Stimulated activated effector memory CD8-positive, alpha-beta T cell treated with anti-CD3 and anti-CD28 coated beads, Interleukin-12 subunit alpha, Interleukin-12 subunit beta, amount 100 ng/mL, for 72 hours (primary cell): ENCODE results near the gene AGER.
"Not testable (repeated sequence)": the region's sequence is repeated elsewhere in the genome, so short reads cannot be mapped to it uniquely, and the experiment has no call there.

Experiments
- ATAC-seq: fragments of 150-1000 bp; cut with Tn5 transposase; 2 replicates; pipeline ENCODE4 v1.10.0; 2021
- DNase-seq, 2 donors: peaks; one replicate each; pipeline ENCODE4 v3.0.0; 2021 to 2022; ENCODE audit warnings: low spot score in 2 of 2
- H3K27ac Mint-ChIP-seq: one replicate; pipeline ENCODE4 v1.8.0; 2022; ENCODE audit warnings: mild to moderate bottlenecking, mixed read lengths
- H3K36me3 Mint-ChIP-seq: one replicate; pipeline ENCODE4 v1.8.0; 2022; ENCODE audit warnings: mild to moderate bottlenecking, mixed read lengths
- H3K4me1 Mint-ChIP-seq: one replicate; pipeline ENCODE4 v1.8.0; 2022; ENCODE audit warnings: mixed read lengths
- H3K4me3 Mint-ChIP-seq: one replicate; pipeline ENCODE4 v1.8.0; 2022; ENCODE audit warnings: mild to moderate bottlenecking, mixed read lengths
- H3K9me3 Mint-ChIP-seq: one replicate; pipeline ENCODE4 v1.8.0; 2022; ENCODE audit warnings: mixed read lengths

AGER gene

DNA sequence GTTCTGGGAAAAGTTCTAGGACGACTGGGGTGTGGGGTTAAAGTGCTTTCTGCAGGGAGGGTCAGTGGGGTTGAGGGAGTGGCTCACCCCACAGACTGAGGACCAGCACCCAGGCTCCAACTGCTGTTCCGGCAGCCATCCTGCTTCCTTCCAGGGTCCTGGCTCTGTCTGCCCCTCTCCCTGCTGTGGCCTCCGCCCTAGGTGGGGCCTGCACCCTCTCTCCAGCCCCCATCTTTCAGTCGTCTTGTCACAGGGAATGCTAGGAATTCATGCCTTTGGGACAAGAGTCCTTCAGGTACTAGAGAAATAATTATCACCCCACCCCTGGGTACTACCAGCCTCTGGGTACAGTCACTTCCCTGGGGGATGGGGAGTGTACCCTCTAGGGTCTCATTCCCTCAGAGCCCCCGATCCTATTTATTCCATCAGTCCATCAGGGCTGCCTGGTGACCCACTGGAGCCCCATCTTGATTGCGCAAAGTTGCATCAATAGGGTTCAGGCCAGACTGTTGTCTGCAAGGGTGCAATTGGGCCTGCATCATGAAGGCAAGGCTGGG is at the start of gene AGER:
Gene AGER (minus strand): TSS at position 170 of the 557 bp plus-strand sequence. CDS start 31 bp downstream, at position 139.
- no peak for ATAC-seq
- peaks cover 98% of the 10 kb centered on the region for H3K36me3 Mint-ChIP-seq
- DNase-seq, result no peak
- H3K27ac Mint-ChIP-seq, result peak within 1 kb of the TSS; percentile 99
- peaks cover 83% of the 10 kb centered on the region for H3K4me1 Mint-ChIP-seq
- H3K4me3 Mint-ChIP-seq, result no peak within 1 kb of the TSS
- H3K9me3 Mint-ChIP-seq, result no peaks in the 10 kb centered on the region

DNA sequence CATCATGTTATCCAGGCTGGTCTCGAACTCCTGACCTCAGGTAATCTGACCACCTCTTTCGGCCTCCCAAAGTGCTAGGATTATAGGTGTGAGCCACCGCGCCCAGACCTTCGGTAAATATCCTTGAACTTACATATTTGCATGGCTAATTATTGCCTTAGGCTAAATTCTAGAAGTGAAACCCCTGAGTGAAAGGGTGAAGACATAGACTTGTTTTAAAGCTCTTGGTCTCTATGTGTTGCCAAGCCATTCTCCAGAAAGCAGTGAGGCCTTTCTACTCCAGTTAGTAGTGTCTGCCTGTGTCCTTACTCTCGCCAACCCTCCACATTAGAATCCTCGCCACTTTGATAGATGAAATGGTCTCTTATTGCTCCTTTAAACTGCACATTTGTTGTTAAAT is 42.4 kb upstream of the AGER start:
- Mint-ChIP-seq H3K4me1 (peaks cover 7% of the 10 kb centered on the region), H3K27ac (no peak overlapping the region), H3K4me3 (no peak overlapping the region), H3K36me3 (no peaks in the 10 kb centered on the region), H3K9me3 (no peaks in the 10 kb centered on the region)
- ATAC-seq (no peak), DNase-seq (no peak)

DNA sequence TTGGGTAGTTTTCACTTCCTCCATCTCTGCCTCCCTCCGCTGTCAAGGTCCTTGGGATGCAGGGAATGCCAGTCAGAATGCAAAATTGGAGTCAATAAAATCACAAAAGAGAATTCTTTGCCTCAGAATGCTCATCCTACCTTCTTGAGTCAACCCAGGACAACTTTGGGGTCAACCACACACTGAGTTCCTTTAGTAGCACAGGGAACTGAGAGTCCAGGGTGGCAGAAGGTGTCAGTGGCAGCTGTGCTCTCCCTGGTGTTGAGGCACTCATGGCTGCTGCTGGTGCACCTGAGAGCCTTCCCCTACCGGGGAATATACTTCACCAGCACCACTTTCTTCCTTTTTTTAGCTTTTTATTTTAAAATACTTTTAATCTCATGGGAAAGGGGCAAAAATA is 40.6 kb upstream of the AGER start:
- Mint-ChIP-seq H3K4me3 (no peak overlapping the region), H3K27ac (no peak overlapping the region), H3K4me1 (peaks cover 7% of the 10 kb centered on the region), H3K9me3 (no peaks in the 10 kb centered on the region), H3K36me3 (no peaks in the 10 kb centered on the region)
- DNase-seq (no peak), ATAC-seq (no peak)

DNA sequence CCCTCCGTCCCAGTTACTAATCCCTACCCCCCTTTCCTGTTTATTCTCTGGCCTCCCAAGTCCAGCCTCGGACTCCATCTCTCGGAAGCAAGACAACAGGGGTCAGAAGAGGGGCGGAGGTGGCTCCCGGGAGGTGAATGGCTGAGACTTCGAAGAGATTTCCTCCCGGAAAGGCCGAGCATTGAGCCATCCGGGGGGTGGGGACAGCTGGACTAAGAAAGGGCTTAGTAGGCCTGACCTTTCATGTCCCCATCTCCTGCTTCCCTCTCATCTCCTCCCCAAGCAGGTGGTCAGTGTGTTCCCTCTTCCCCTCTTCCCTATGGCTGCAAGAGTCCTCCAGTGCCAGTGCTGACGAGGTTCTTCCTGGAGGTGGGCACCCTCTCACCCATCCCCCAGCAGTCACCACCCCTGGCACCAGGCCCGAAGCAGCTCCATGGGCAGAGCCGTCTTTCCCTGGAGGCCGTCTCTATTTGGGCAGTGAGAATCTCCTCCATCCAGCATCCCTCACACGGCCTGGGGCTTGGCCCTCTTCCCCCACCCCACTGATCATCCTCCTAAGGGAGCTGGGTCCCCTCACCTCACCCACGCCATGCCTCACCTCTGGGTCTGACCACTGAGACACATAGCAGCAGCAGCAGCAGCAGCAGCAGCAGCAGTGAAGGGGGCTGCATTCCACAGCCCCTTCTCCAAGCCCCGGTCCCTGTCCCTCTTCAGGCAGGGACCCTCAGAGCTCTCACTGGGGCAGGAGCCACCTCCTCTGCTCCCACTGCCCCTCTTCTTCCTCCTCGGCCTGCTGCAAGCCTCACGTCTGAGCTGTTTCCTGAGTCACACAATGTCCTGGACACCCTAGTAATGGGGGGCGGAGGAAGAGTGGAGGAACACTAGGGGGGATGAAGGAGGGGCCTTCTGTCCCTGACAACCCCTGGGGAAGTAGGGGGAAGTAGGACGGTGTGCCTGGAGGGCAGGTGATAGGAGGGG is 39.5 kb upstream of the AGER start, which contains the start of gene NOTCH4:
Gene NOTCH4 (minus strand): TSS at position 810 of the 978 bp plus-strand sequence. CDS start 139 bp downstream, at position 671.
- H3K9me3 Mint-ChIP-seq, result no peaks in the 10 kb centered on the region
- H3K27ac Mint-ChIP-seq, result peak within 1 kb of the TSS; percentile 82
- DNase-seq, result no peak
- H3K4me3 Mint-ChIP-seq, result no peak within 1 kb of the TSS
- H3K36me3 Mint-ChIP-seq, result no peaks in the 10 kb centered on the region
- H3K4me1 Mint-ChIP-seq, result peaks cover 7% of the 10 kb centered on the region
- ATAC-seq, result no peak

DNA sequence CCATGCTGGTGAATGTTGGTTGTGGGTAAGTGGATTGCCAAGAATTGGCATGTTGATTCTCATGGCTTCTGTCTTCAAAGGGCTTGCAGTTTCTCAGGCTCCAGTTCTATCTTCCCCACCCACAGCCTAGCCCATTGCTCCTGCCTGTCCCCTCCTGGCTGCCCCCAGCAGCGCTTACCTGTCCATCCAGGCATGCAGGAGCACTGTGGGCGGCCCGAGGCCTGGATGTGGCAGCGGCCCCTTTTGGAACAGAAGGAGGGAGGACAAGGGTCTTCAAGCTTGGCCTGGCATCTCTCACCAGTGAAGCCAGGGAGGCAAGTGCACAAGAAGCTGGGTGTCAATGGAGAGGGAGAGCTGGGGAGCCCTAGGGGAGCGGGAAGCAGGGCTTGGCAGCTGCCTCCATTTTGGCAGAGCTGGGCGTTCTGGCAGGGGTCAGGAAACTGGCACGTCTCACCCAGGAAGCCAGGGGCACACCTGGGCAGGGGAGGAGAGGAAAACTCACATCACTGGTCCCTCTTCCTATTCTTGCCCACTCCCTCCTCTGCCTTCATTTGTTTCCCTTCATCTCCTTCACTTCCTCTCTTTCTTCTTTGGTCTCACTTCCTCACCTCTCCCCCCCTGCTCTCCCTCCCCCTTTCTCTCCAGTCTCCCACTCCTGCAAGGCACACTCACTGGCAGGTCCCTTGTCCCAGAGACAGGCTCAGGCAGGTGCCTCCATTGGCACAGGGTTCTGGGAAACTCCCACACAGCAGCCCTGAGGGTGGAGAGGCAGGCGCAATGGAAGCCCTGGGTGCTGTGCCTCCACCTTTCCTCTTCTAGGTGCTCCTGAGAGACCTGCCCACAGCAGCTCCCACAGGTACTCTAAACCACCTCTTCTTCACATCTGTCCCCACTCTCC is 38.5 kb upstream of the AGER start:
- H3K36me3 Mint-ChIP-seq, result no peaks in the 10 kb centered on the region
- H3K4me3 Mint-ChIP-seq, result no peak overlapping the region
- ATAC-seq, result no peak
- peaks cover 7% of the 10 kb centered on the region for H3K4me1 Mint-ChIP-seq
- no peak overlapping the region for H3K27ac Mint-ChIP-seq
- DNase-seq, result no peak
- H3K9me3 Mint-ChIP-seq, result no peaks in the 10 kb centered on the region

DNA sequence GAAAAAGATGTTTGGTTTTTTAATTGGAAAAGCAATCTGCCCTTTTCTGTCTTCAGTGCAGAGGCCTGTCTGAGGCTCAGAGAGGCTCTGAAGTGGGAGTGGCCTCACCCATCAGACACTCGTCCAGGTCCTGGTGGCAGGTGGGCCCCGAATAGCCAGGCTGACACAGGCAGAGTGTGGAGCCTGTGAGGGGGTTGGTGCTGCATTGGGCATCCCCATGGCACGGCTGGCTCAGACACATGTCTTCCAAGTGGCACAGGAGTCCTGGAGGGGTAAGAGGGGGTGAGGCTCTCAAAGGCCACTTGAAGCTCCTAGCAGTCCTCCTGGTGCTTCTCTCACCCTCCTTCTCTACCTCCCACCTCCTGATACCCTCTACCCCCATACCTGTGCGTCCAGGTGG is 36.0 kb upstream of the AGER start:
- ATAC-seq (no peak), DNase-seq (no peak)
- Mint-ChIP-seq H3K4me3 (no peak overlapping the region), H3K9me3 (no peaks in the 10 kb centered on the region), H3K4me1 (peaks cover 7% of the 10 kb centered on the region), H3K27ac (peak overlapping the region; percentile 58), H3K36me3 (no peaks in the 10 kb centered on the region)

DNA sequence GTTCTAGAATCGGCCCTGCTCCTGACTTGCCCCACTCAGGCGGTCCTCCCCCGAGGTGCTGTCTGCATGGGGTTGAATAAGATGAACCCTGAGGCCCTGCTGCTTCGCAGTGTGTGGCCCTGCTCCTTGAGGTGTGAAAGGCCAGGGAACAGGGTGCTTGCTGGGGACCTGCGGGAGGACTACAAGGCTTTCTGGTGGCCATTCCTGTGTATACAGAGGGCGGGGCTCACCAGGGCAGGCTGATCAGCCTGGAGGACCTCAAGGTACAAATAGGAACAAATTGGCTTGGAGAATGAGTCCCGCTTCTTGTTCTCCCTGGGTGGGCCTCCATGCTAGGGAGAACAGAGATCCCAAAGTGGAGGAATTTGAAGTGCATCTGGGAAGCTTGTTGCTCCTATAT is 34.1 kb upstream of the AGER start:
- DNase-seq (no peak), ATAC-seq (no peak)
- Mint-ChIP-seq H3K4me1 (no peaks in the 10 kb centered on the region), H3K27ac (no peak overlapping the region), H3K4me3 (no peak overlapping the region), H3K36me3 (no peaks in the 10 kb centered on the region), H3K9me3 (no peaks in the 10 kb centered on the region)

DNA sequence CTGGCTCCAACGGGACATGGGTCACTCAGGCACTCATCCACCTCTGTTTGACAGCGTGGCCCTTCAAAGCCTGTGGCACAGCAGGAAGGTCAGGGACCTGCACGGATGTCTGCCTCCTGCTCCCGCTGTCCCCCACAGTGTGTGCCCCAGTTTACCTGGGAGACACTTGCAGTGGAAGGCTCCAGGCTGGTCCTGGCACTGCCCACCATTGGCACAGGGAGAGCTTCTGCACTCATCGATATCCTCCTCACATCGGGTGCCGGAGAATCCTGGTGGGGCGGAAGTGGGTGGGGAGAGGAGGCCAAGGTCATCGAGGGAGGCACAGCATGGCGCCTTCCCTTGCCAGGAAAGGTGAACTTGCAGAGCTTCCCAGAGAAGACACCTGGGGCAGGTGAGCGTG is 32.9 kb upstream of the AGER start:
- no peak overlapping the region for H3K4me3 Mint-ChIP-seq
- H3K27ac Mint-ChIP-seq, result no peak overlapping the region
- no peaks in the 10 kb centered on the region for H3K9me3 Mint-ChIP-seq
- no peaks in the 10 kb centered on the region for H3K36me3 Mint-ChIP-seq
- ATAC-seq, result no peak
- H3K4me1 Mint-ChIP-seq, result no peaks in the 10 kb centered on the region
- no peak for DNase-seq

DNA sequence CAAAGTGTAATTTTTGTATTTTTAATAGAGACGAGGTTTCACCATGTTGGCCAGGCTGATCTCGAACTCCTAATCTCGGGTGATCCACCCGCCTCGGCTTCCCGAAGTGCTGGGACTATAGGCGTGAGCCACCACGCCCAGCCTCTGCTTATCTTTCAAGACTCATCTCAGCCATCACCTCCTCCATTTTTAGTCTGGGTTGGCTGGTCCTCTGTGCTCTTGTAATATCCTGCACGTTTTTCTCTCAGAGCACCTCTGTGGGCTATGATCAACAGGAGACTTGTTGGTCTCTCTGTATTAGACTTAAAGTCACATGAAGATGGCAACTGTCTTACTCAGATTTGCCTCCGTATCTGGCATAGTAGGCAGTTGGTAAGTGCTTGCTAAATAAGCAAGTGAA is 32.2 kb upstream of the AGER start:
- no peak overlapping the region for H3K27ac Mint-ChIP-seq
- H3K36me3 Mint-ChIP-seq, result no peaks in the 10 kb centered on the region
- H3K4me1 Mint-ChIP-seq, result no peaks in the 10 kb centered on the region
- no peak overlapping the region for H3K4me3 Mint-ChIP-seq
- no peaks in the 10 kb centered on the region for H3K9me3 Mint-ChIP-seq
- DNase-seq (no peak), ATAC-seq (no peak)

DNA sequence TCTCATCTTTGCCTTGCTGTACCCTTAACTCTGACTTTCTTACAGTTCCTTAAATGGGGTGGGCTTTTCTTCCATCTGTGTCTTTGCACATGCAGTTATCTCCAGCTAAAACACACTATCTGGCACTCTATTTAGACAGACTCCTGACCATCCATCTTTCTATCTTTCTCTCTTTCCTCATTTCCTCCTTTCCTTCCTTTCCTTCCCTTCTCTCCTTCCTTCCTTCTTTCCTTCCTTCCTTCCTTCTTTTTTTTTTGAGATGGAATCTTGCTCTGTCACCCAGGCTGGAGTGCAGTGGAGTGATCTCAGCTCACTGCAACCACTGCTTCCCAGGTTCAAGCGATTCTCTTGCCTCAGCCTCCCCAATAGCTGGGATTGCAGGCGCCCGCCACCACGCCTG is 31.6 kb upstream of the AGER start:
- DNase-seq, result no peak

DNA sequence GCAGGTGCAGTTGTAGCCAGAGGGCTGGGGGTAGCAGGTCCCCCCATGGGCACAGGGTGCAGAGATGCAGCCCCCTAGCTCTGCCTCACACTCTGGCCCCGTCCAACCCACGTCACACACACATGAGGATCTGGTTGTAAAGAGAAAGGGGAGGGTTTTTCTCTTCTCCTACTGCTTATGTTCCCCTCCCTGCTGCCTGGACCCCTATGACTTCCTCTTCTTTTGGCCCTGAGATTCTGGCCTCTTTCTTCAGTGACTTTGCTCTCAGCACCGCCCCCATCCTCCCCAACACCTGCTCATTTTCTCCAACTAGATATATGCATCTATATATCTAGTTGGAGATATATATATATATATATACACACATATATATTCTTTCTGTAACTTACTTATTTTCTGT is 30.1 kb upstream of the AGER start:
- no peaks in the 10 kb centered on the region for H3K9me3 Mint-ChIP-seq
- no peak for DNase-seq
- no peak overlapping the region for H3K27ac Mint-ChIP-seq
- no peak overlapping the region for H3K4me3 Mint-ChIP-seq
- no peak for ATAC-seq
- H3K36me3 Mint-ChIP-seq, result no peaks in the 10 kb centered on the region
- H3K4me1 Mint-ChIP-seq, result no peaks in the 10 kb centered on the region

More for the DNA sequence above, 31.6 kb upstream of the AGER start:
- Mint-ChIP-seq H3K4me3 (no peak overlapping the region), H3K4me1 (no peaks in the 10 kb centered on the region), H3K36me3 (no peaks in the 10 kb centered on the region), H3K27ac (no peak overlapping the region), H3K9me3 (no peaks in the 10 kb centered on the region)
- ATAC-seq, result no peak

DNA sequence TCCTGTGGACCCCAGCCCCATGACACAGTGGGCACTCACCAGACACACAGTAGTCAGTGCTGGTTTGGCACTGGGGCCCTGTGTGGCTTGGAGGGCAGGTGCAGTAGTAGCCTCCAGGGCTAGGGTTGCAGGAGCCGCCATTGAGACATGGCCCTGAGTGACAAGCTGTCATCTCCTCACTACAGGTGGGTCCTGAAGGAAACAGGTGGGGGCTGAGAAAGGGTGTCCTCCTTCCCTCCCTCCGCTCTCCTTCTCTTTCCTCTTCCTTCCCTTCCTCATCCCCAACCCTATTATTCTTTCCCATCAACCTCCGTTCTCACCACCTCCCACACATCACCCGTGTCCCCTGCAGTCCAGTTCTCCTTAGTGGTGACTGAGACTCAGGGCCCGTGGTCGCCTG is 29.6 kb upstream of the AGER start:
- Mint-ChIP-seq H3K27ac (no peak overlapping the region), H3K4me1 (no peaks in the 10 kb centered on the region), H3K4me3 (no peak overlapping the region), H3K36me3 (no peaks in the 10 kb centered on the region), H3K9me3 (no peaks in the 10 kb centered on the region)
- DNase-seq, result no peak
- ATAC-seq, result no peak

DNA sequence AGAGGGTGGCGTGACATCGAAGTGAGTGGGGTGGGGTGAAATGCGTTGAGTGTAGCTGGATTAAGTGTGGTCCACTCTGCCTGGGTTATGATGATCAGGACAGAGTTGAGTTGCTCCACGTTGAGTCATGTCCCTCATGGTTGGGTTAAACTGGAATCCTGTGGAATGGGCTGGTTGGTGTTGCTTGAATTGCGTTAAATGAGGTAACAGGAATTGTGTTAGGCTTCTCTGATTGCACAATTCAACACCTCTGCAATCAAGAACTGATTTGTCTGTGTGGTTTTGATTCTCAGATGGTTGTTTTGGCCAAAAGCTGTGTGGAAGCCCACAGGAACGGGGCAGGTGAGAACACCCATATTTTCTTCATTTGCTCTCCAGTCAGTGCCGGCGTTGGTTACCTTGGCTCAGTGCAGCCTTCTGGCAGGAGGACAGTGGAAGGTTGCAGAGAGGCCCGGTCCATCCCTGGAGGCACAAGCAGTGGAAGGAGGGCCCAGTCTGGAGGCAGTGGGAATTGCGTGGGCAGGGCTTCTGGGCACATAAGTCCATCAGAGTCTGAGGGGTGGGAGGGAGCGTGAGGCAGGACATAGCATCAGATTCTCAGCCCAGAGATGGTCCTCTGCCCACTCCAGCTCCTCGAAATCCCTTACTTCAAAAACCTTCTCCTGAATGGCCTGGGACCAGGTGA is 28.2 kb upstream of the AGER start:
- H3K27ac Mint-ChIP-seq, result peak overlapping the region; percentile 32
- no peak overlapping the region for H3K4me3 Mint-ChIP-seq
- DNase-seq (no peak), ATAC-seq (peak; percentile 26)
- no peaks in the 10 kb centered on the region for H3K36me3 Mint-ChIP-seq
- no peaks in the 10 kb centered on the region for H3K9me3 Mint-ChIP-seq
- H3K4me1 Mint-ChIP-seq, result no peaks in the 10 kb centered on the region

DNA sequence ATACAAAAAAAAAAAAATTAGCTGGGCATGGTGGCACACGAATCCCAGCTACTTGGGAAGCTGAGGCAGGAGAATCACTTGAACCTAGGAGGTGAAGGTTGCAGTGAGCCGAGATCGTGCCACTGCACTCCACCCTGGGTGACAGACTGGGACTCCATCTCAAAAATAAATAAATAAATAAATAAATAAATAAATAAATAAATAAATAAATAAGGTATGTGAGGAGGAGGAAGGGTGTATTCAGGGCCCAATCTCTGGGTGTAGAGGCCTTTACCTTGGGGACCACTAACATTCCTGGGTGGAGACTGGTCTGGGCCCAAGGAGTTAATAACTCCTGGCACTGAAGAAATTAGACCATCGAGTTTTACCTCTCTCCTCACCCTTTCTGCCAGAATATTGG is 27.4 kb upstream of the AGER start:
- ATAC-seq, H3K4me1 Mint-ChIP-seq, H3K9me3 Mint-ChIP-seq, H3K4me3 Mint-ChIP-seq, DNase-seq, H3K27ac Mint-ChIP-seq, H3K36me3 Mint-ChIP-seq: not testable (repeated sequence)

DNA sequence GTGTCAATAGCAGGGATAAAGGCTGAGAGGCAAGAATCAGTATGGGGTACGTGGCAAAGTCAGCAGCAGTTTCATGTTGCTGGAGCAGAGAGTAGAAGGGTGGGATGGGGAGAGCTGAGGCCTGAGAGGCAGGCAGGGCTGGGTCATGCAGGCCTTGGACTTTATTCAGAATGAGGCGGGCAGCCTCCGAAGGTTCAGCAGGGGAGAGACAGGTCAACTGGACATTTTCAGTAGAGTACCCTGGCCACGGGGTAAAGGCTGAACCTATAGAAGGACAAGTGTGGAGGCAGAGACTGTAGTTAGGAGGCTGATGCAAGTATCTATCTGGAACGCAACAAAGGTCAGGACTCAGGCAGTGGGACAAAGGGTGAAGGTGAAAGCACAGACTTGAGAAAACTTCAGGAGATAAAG is 26.1 kb upstream of the AGER start:
- no peaks in the 10 kb centered on the region for H3K4me1 Mint-ChIP-seq
- H3K27ac Mint-ChIP-seq, result no peak overlapping the region
- no peak for ATAC-seq
- no peaks in the 10 kb centered on the region for H3K9me3 Mint-ChIP-seq
- DNase-seq, result no peak
- no peaks in the 10 kb centered on the region for H3K36me3 Mint-ChIP-seq
- H3K4me3 Mint-ChIP-seq, result no peak overlapping the region
